K562 (cell line): Measurements from ENCODE around the gene KIAA0930. TPM values are rescaled to one million over a fixed set of nuclear protein-coding genes. Genes with fewer than 3 reads are reported as not detected.

Experiments
- FOXJ3 ChIP-seq: sonication (generic); formaldehyde crosslinking; IDR thresholded peaks from 2 replicates; pipeline ENCODE4 v1.4.0; 2020; ENCODE audit warnings: mild to moderate bottlenecking, missing genetic modification reagents
- MYC ChIP-seq, 2 experiments: fragments of 250-450 bp in 1 of 2; sonication (Bioruptor Pico) in 1 of 2; IDR thresholded peaks; 2 replicates each; pipeline versions ENCODE4 v1.5.1 to v1.6.1; 2012 to 2021; ENCODE audit warnings: low read depth in 2 of 2, borderline replicate concordance in 1 of 2, improper control_type of control experiment in 1 of 2, low read length in 1 of 2, mild to moderate bottlenecking in 1 of 2, moderate library complexity in 1 of 2
- ZNF239 ChIP-seq: fragments of 250-450 bp; sonication (Bioruptor Pico); IDR thresholded peaks from 2 replicates; pipeline ENCODE4 v1.4.0; 2020; ENCODE audit warnings: mild to moderate bottlenecking
- polyA plus RNA-seq, 8 experiments: library from polyadenylated mRNA; depleted of rRNA in 4 of 8; stranded (reverse) in 5 of 8; unstranded in 3 of 8; fragments of >200 nt; fragmentation: Nextera tagmentation in 2 of 8; fragmentation: Illumina TruSeq in 1 of 8; extraction: Ambion mirVana in 2 of 8; extraction: Trizol in 1 of 8; gene quantifications; 2 replicates each; pipeline versions ENCODE4 v1.2.1 to v1.2.3, GENCODE V29; 2011 to 2014; ENCODE audit warnings: inconsistent platforms in 1 of 8, missing spikeins in 1 of 8
- total RNA-seq, 7 experiments: library from RNA; depleted of rRNA in 6 of 7; stranded (reverse); fragments of >200 nt in 6 of 7; fragmentation: Illumina TruSeq in 2 of 7; extraction: Trizol in 2 of 7; gene quantifications; 2 replicates each; pipeline versions ENCODE4 v1.2.1 to v1.2.3, GENCODE V29; 2011 to 2021; ENCODE audit warnings: low replicate concordance in 1 of 7
- TF ChIP-seq, protein P1 (sequence below), 2 experiments: fragments of 450-650 bp in 1 of 2; sonication (generic) in 1 of 2; formaldehyde crosslinking in 1 of 2; IDR thresholded peaks; 2 replicates each; pipeline versions ENCODE4 v1.7.1 to v1.9.0; 2016 to 2022; ENCODE audit warnings: inconsistent platforms in 1 of 2, mild to moderate bottlenecking in 1 of 2, missing genetic modification reagents in 1 of 2
- TF ChIP-seq, protein P2 (sequence below): fragments of 450-650 bp; IDR thresholded peaks from 2 replicates; pipeline ENCODE4 v1.6.1; 2018; ENCODE audit not compliant: partially characterized antibody

KIAA0930 gene
- total and polyA plus RNA-seq, 9 of the 15 experiments (the other 6 are each of a cell fraction or from before 2014, with no cell fraction given), result 0.24 to 12.1 (median 6.4) TPM

DNA sequence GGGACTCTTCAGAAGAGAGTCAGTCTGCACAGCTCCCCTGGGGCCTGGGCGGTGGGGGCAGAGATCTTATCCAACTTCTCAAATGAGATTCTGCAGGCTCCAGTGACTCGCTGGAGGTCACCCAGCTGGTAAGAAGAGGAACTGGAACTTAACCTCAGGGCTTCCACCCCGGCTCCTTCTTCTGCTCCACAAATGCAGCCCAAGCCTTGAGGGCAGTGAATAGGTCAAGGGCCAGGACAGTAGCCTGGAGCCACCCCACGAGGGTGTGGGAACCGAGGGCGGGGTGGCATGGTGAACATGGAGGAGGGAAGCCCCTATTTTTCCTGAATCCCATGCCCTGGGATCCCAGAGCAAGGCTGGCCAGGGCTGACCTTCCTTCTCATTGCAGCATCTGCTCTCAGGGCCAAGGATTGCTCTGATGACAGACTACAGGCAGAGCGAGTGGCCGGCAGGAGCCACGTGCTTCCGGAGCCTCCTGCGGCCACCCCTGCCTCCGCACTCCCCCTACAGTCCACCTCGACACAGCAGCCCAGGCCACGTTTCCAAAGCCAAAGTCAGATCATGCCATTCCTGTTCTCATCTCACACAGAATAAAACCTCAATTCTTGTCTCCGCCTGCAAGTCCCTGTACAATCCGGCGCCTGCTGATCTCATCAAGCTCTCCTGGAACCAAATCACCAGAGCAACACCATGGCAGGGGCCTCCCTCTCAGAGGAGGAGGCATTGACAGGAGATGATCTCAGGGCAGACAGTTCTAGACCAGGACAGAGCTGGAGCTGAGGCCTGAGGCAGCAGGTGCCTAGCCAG lies 23.0 kb upstream of the KIAA0930 start (continued):
- TF ChIP-seq, protein P1, sequence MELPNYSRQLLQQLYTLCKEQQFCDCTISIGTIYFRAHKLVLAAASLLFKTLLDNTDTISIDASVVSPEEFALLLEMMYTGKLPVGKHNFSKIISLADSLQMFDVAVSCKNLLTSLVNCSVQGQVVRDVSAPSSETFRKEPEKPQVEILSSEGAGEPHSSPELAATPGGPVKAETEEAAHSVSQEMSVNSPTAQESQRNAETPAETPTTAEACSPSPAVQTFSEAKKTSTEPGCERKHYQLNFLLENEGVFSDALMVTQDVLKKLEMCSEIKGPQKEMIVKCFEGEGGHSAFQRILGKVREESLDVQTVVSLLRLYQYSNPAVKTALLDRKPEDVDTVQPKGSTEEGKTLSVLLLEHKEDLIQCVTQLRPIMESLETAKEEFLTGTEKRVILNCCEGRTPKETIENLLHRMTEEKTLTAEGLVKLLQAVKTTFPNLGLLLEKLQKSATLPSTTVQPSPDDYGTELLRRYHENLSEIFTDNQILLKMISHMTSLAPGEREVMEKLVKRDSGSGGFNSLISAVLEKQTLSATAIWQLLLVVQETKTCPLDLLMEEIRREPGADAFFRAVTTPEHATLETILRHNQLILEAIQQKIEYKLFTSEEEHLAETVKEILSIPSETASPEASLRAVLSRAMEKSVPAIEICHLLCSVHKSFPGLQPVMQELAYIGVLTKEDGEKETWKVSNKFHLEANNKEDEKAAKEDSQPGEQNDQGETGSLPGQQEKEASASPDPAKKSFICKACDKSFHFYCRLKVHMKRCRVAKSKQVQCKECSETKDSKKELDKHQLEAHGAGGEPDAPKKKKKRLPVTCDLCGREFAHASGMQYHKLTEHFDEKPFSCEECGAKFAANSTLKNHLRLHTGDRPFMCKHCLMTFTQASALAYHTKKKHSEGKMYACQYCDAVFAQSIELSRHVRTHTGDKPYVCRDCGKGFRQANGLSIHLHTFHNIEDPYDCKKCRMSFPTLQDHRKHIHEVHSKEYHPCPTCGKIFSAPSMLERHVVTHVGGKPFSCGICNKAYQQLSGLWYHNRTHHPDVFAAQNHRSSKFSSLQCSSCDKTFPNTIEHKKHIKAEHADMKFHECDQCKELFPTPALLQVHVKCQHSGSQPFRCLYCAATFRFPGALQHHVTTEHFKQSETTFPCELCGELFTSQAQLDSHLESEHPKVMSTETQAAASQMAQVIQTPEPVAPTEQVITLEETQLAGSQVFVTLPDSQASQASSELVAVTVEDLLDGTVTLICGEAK (IDR thresholded peaks at IDR 0.05), result no peak
- TF ChIP-seq, protein P1 (CRISPR knock-in tag; IDR thresholded peaks at IDR 0.05), result no peak
- TF ChIP-seq ZNF239 (no peak), MYC (IDR thresholded peaks at IDR 0.05; ENCODE audit: low read depth, low read length) (peak; percentile 94), MYC (CRISPR knock-in tag; IDR thresholded peaks at IDR 0.05; ENCODE audit: borderline replicate concordance, low read depth) (no peak), FOXJ3 (CRISPR knock-in tag) (no peak)
- TF ChIP-seq, protein P2, sequence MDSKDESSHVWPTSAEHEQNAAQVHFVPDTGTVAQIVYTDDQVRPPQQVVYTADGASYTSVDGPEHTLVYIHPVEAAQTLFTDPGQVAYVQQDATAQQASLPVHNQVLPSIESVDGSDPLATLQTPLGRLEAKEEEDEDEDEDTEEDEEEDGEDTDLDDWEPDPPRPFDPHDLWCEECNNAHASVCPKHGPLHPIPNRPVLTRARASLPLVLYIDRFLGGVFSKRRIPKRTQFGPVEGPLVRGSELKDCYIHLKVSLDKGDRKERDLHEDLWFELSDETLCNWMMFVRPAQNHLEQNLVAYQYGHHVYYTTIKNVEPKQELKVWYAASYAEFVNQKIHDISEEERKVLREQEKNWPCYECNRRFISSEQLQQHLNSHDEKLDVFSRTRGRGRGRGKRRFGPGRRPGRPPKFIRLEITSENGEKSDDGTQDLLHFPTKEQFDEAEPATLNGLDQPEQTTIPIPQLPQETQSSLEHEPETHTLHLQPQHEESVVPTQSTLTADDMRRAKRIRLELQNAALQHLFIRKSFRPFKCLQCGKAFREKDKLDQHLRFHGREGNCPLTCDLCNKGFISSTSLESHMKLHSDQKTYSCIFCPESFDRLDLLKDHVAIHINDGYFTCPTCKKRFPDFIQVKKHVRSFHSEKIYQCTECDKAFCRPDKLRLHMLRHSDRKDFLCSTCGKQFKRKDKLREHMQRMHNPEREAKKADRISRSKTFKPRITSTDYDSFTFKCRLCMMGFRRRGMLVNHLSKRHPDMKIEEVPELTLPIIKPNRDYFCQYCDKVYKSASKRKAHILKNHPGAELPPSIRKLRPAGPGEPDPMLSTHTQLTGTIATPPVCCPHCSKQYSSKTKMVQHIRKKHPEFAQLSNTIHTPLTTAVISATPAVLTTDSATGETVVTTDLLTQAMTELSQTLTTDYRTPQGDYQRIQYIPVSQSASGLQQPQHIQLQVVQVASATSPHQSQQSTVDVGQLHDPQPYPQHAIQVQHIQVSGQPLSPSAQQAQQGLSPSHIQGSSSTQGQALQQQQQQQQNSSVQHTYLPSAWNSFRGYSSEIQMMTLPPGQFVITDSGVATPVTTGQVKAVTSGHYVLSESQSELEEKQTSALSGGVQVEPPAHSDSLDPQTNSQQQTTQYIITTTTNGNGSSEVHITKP, result no peak
- TF ChIP-seq, all 486 proteins: peak for 27
